C1 segment of cervical spinal cord (tissue), 14 donors: ENCODE results near the gene CYP3A7.
"Not testable (repeated sequence)": the region's sequence is repeated elsewhere in the genome, so short reads cannot be mapped to it uniquely, and the experiment has no call there.

Experiments
- DNase-seq, 14 donors: peaks; one replicate each; lab custom pipeline; 2025; lab: John Stamatoyannopoulos, UW

CYP3A7 gene

GRCh38 chr7:99742737-99743394, 7.9 kb upstream of the CYP3A7 start:
- DNase-seq = no peak

GRCh38 chr7:99741441-99741795, 6.4 kb upstream of the CYP3A7 start:
- no peak for DNase-seq

GRCh38 chr7:99740573-99741440, 5.8 kb upstream of the CYP3A7 start:
- no peak for DNase-seq

GRCh38 chr7:99739699-99740572, 4.9 kb upstream of the CYP3A7 start:
- DNase-seq = no peak

- DNase-seq = no peak
Observed at GRCh38 chr7:99737726-99738125, 2.7 kb upstream of the CYP3A7 start.

- not testable (repeated sequence) for DNase-seq
Observed at GRCh38 chr7:99736667-99737066, 1.7 kb upstream of the CYP3A7 start.

GRCh38 chr7:99733448-99733847, 1.5 kb downstream of the CYP3A7 start:
- DNase-seq = no peak

- no peak for DNase-seq
Observed at GRCh38 chr7:99733003-99733402, 2.0 kb downstream of the CYP3A7 start.

GRCh38 chr7:99731638-99732374, 3.2 kb downstream of the CYP3A7 start:
- no peak for DNase-seq

GRCh38 chr7:99730992-99731391, 4.0 kb downstream of the CYP3A7 start:
- no peak for DNase-seq

- no peak for DNase-seq
Observed at GRCh38 chr7:99730238-99730810, 4.7 kb downstream of the CYP3A7 start.

- DNase-seq = no peak
Observed at GRCh38 chr7:99729486-99730237, 5.3 kb downstream of the CYP3A7 start.

- no peak for DNase-seq
Observed at GRCh38 chr7:99728615-99729014, 6.4 kb downstream of the CYP3A7 start.

GRCh38 chr7:99723201-99723600, 11.8 kb downstream of the CYP3A7 start:
- not testable (repeated sequence) for DNase-seq

GRCh38 chr7:99720800-99721595, 14.0 kb downstream of the CYP3A7 start:
- DNase-seq = no peak

- DNase-seq = no peak
Observed at GRCh38 chr7:99719996-99720769, 14.8 kb downstream of the CYP3A7 start.

- DNase-seq = no peak
Observed at GRCh38 chr7:99713995-99714570, 20.9 kb downstream of the CYP3A7 start.

GRCh38 chr7:99709838-99710578, 25.0 kb downstream of the CYP3A7 start:
- no peak for DNase-seq
